ENCODE results near the gene CCDC57.

- TF ChIP-seq CTCF (IDR thresholded peaks at IDR 0.05; ENCODE audit: low read depth, low read length, poor library complexity, severe bottlenecking) (no peak), EZH2phosphoT487 (IDR thresholded peaks at IDR 0.05; ENCODE audit: borderline replicate concordance, low read length) (no peak)
Measured at GRCh38 chr17:82187500-82187899, 25.1 kb downstream of the CCDC57 start.
